NCI-H524 treated with DMSO at 0.1 percent for 48 hours (cell line): ENCODE data around the gene FLRT2.

Experiments used
- DNase-seq: peaks from one replicate; lab custom pipeline; 2025; lab: John Stamatoyannopoulos, UW

The FLRT2 gene

DNA sequence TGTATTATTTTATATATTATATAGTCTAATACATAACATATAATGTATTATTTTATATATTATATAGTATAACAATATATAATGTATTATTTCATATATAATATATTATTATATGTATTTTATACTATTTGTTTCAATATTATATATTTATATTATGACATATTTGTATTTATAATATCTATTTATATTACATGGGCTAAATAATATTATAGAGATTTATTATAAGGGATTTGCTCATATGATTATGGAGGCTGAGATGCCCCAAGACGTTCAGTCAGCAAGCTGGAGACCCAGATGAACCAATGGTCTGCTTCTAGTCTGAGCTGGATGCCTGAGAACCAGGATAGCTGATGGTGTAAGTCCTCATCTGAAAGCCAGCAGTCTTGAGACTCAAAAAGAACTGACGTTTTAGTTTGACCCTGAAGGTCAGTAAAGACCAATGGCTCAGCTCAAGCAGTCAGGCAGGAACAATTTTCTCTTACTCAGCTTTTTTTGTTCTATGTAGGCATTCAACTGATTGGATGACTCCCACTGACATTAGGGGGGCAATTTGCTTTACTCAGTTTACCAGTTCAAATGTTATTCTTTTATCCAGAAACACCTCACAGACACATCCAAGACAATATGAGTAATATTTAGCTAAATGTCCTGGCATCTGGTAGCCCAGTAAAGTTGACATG lies 130.4 kb downstream of the FLRT2 start:
- DNase-seq: no peak

- no peak for DNase-seq
Observed at GRCh38 chr14:85662096-85662495, 132.2 kb downstream of the FLRT2 start.

- DNase-seq: no peak
Observed at GRCh38 chr14:85663256-85663655, 133.3 kb downstream of the FLRT2 start.

GRCh38 chr14:85663667-85664066 lies 133.7 kb downstream of the FLRT2 start:
- DNase-seq: no peak

- no peak for DNase-seq
Observed at GRCh38 chr14:85675957-85676356, 146.0 kb downstream of the FLRT2 start.

- DNase-seq: no peak
Observed at GRCh38 chr14:85686908-85687307, 157.0 kb downstream of the FLRT2 start.

DNA sequence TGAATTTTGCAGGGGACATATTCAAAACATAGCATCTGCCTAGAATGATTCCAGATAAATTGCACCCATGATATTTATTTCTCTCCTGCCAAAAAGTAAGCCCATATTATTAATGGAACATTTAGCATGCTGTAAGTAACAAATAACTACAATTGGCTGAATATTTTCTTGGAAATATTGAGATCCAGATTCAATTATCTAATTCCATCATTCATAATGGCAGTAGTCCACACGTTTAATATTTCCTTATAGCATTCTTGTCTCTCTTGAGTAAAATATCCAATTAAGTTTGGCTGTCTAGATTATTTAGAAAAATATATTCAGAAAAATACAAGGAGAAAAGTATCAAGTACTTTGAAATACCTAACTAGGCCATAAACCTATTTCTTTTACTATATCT lies 157.5 kb downstream of the FLRT2 start:
- DNase-seq: no peak

DNA sequence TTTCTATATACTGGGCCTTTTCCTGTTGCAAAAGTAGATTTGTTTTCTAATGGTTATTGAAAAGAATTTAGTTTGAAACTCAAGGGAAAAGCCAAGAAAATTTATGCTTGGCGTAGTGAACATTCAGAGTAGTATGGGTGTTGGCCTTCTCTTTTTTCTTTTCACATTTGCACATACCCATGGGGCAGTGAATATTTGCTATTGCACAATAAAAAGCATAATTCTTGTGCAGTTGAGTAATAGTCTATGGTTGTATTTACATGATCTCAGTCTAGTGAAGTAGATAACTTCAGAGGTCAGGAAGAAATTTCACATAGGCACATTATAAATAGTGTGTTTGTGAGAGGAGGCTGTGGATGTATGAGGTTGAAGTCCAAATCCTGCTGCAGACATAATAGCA lies 158.1 kb downstream of the FLRT2 start:
- no peak for DNase-seq

GRCh38 chr14:85695300-85695699 lies 165.4 kb downstream of the FLRT2 start:
- DNase-seq: no peak

DNA sequence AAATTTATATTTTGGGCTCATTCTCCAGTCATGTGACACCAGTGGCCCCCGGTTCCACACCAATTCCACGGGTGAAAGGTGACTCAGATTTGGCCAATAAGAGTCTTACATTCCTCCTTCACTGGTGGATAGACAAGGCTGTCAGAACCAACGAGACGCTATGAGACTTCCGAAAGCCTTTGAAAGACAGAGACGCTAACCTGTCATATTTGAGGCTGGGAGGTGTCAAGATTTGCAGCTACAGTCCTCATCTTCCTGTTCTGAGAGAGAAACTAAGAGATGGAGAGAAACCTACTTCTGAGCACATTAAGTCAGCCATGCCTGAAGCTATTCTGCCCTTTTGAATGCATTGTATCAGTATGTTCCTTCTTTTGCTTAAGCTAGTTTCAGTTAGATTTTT lies 171.2 kb downstream of the FLRT2 start:
- no peak for DNase-seq

DNA sequence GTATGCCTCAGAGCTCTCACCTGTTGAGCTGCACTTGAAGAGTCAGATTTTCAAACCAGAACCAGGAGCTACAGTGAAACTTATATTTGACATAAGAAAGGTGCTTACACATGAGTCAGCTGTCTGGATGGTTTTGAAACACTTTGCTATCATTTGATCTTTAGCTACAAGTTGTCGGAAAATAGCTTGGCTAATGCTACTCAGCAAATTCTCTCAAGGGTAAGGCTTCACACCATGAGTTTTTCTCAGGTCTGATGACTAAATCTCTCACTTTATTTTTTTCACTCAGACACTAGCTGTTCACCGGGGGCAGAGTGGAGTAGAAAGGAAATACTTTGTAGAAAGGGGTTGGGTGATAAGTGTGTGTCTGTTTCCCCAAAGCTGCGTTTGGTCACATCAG lies 171.8 kb downstream of the FLRT2 start:
- no peak for DNase-seq

- DNase-seq: no peak
Observed at GRCh38 chr14:85702191-85702590, 172.2 kb downstream of the FLRT2 start.

DNA sequence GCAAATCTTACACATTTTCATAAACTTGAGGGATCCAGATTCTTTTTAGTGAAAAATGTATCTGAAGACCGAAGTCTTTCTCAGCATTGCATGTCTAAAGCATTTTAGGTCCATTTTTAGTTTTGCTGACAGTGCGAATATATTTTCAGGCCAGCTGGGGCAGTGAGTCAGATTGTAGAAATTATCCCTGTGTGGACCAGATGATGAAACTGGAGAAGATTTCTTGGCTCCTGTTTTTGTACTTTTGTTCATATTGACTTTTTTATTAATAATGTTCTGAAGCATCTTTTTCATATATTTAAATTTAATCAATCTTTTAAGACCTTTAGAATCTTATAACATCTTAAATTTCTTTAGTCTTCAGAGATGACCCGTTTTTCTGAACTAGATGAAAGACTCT lies 173.1 kb downstream of the FLRT2 start:
- DNase-seq: no peak
